Measurements from ENCODE around the gene RASSF6. TPM values are rescaled to one million over a fixed set of nuclear protein-coding genes. Genes with fewer than 3 reads are reported as not detected.
A peak's percentile ranks its signal among the peaks of the same experiment; 100 is the strongest.
"Not testable (repeated sequence)": the region's sequence is repeated elsewhere in the genome, so short reads cannot be mapped to it uniquely, and the experiment has no call there.

RASSF6 gene, protein sequence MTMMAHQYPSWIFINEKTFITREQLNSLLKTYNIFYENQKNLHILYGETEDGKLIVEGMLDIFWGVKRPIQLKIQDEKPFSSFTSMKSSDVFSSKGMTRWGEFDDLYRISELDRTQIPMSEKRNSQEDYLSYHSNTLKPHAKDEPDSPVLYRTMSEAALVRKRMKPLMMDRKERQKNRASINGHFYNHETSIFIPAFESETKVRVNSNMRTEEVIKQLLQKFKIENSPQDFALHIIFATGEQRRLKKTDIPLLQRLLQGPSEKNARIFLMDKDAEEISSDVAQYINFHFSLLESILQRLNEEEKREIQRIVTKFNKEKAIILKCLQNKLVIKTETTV
- 41.7 TPM for total RNA-seq

- peak; percentile 75 for DNase-seq (ENCODE audit: low spot score)
Observed at GRCh38 chr4:73620115-73620792, at the start of gene RASSF6. Gene RASSF6, minus strand, starts transcription at chr4:73620436. Its CDS starts 8,641 bp downstream, at chr4:73611795.

DNA sequence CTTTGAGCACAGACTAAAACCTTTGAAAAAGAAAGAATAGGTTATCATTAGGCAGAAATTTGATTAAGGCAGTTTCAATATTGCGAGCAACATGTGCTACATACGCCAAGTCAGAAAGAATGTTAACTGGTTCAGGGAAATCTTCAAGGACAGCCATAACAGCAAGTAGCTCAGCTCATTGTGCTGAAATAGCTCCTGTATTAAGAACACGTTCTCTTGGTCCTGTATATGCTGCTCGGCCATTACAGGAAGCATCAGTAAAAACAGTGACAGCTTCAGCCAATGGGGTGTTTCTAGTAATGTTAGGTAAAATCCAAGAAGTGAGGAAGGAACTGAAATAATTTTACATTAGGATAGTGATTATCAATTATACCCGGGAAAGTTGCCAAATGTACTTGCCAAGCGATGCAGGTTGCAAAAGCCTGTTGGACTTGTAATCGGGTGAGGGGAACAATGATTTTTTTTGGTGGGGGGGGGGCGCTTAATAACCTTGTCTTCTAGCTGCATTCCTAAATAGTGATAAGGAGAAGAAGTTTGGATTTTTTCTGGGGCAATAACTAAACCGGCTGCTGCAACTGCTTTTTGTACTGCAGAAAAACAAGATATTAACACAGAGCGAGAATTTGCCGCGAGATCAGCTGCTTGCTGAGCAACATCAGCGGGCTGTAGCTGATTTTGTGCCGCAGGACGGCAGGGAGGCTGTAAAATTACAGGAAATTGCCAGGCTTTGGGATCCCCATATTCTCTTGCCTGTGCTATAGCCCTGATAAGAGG, 49.4 kb upstream of the RASSF6 start:
- no peak for DNase-seq (ENCODE audit: low spot score)

DNA sequence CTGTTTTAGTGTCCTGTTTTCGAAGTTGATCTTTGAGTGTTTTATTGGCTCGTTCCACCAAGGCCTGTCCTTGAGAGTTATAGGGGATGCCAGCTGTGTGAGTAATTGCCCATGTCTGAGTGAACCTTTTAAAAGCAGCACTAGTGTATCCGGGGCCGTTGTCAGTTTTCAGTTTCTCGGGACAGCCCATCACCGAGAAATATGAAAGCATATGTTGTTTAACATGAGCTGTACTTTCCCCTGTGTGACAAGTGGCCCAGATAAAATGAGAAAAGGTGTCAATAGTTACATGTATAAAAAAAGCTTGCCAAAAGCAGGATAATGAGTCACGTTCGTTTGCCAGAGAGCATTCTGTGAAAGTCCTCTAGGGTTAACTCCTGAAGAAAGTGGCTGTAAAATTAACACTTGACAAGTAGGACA, 48.6 kb upstream of the RASSF6 start:
- DNase-seq (ENCODE audit: low spot score): no peak

- DNase-seq (ENCODE audit: low spot score): not testable (repeated sequence)
Observed at GRCh38 chr4:73665924-73666323, 45.7 kb upstream of the RASSF6 start.

- DNase-seq (ENCODE audit: low spot score): no peak
Observed at GRCh38 chr4:73664470-73664869, 44.2 kb upstream of the RASSF6 start.

DNA sequence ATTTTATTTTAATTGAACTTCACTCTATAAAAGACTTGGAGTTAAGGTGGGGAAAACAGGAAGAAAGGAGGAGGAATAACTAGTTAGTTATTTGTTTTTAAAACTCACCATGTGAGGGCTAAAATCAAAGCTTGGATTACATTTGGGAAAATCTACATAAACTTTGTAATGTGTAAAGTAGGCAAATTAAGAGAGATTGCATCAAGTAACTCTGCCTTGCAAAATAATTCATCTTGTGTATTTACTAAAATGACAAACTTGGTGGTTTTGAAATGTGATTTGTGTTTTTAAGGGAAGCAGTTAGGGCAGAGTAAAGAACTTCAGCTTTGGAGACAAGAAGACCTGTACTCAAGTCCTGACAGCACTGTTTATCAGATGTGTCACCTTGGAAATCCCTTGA, 43.3 kb upstream of the RASSF6 start:
- DNase-seq (ENCODE audit: low spot score): no peak

GRCh38 chr4:73662709-73663546, 42.7 kb upstream of the RASSF6 start:
- DNase-seq (ENCODE audit: low spot score): no peak

DNA sequence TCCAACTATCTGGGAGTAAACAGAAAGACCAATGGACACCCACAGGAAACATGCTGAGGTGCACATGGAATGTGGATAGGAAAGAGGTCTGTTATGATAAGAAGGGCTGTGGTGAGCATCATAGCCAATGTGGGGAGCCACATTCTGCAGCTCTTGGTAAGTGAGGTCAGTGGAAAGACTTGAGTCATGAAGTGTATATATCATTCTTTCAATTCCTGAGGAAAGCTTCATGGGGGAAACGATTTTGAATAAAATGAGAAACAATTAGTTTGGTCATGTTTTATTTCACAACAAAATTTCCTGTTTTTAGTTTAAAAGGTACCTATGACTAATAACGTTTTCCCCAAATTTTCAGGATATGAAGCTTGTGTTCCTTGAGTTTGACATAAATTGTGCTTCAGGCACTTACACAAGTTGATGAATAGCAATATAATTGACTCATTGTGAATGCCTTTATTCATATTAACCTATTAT, 41.4 kb upstream of the RASSF6 start:
- DNase-seq (ENCODE audit: low spot score): no peak

DNA sequence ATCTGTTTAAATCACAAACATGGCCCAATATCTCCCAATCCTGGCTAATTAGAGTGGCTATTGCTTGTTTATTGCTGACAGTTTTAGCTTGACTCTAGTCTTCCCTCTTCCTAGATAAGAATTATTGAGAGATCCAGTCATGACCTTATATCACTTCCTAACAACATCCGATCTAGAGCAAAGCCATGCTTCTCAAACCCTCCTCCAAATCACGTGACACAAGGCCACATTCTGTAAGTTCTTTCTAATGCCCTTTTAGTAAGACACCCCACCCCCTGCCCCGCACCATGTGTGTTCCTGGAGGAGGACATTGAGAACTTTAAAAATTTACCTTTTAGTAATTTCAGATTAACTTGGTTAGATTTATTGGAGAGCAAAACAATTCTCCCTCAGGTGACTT, 40.6 kb upstream of the RASSF6 start:
- no peak for DNase-seq (ENCODE audit: low spot score)

DNA sequence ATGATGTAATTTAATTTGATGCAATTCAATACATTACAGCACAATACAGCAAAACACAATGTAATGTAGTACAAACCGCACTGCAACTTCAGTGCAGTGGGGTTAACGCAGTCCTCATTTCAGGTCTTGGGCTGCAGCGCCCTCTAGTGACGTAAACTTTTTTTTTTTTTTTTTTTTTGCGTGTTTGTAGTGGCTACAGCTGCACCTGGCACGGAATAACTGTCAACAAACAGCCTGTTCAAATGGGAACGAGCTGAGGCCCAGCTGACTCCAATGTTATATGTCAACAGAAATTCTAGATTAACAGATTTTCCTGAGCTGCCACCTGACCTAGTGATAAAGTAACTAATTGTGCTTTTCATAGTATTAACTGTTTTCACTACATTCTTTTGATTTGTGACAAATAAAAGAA, 33.5 kb upstream of the RASSF6 start:
- no peak for DNase-seq (ENCODE audit: low spot score)

DNA sequence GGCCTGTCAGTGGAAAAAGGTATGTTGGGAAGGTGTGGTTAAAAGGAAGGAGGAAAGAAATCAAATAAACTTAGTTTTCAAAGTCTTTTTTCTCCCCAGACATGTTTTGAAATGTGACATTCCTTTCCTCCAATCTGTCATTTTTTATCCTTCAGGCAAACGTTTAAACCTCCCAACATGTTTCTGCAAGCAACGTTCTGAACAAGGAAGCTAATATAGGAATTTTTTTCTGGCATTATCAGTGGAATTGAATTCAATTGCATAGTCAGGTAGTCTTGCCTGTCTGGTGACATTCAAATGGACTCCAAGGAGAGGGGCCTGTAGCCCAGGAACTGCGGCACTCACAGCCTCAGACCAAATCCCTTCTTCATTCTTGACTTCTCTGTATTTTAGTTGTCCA, 30.0 kb upstream of the RASSF6 start:
- no peak for DNase-seq (ENCODE audit: low spot score)

DNA sequence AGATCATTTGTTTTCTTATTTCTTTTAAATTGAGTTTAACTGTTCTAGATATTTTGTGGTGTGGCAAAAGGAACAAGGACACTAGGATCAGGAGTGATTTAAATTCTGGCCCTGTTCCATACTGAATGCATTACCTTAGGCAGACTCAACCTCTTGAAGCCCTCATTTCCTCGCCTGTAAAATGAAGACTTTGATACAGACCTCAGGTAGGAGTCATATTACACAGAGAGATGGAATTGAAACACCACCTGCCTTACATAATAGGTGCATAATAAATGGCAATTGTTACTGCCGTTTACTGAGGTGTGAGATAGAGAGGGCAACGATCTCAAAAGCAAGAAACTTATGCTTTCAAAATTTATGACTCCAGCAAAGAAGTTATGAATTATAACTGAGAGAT, 28.2 kb upstream of the RASSF6 start:
- no peak for DNase-seq (ENCODE audit: low spot score)

DNA sequence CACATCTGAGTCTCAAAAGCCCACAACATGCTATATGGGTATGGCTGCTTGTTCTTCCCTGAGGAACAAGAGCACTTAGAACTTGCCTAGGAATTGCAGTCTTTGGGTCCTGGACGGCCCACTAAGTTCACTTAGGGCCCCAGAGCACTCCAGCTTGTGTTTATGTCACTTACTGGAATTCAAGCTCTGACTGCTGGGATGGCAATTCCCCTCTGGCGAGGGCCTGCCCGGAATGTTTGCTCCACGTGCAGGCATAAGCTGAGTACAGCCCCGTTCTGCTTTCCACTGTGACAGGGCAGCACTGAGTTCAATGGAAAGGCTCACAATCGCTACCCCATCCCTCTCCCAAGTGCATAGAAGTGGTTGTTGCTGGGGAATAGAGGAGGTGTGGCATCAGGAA, 25.9 kb upstream of the RASSF6 start:
- DNase-seq (ENCODE audit: low spot score): no peak

DNA sequence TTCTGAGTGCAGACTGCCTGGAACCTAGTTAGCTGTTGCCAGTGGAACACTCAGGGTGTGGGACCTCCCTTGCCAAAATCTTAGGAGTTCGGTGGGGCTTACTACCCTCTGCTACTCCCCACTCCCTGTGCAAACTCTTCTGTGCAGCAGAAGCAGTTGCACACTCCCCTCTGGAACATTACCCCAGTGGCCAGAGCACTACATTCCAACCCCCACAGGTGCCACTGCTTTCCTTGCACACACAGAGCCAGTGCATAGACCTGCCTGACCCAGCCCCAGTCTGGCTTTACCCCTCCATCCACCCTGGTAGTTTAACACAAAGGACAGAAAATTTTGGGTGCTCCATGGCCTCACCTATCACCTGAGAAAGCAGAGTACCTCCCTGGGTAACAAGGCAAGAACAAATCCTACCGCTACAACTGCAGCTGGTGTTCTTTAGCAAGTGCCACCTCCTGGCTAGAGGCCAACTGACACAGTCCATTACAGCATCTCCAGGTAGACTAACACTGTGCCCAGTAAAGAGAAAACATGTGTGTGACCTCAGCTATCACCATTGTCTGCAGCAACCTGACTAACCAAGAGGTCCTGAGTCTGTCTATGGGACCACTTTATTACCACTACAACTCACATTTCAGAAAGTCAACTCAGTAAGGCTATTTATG, 11.5 kb upstream of the RASSF6 start:
- DNase-seq (ENCODE audit: low spot score): no peak

DNA sequence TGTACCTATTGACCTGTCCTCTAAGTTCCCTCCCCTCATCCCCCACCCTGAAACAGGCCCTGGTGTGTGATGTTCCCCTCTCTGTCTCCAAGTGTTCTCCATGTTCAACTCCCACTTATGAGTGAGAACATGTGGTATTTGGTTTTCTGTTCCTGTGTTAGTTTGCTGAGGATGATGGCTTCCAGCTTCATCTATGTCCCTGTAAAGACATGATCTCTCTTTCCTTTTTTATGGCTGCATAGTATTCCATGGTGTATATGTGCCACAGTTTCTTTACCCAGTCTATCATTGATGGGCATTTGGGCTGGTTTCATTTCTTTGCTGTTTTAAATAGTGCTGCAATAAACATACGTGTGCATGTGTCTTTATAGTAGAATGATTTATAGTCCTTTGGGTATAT, 8.6 kb upstream of the RASSF6 start:
- DNase-seq (ENCODE audit: low spot score): not testable (repeated sequence)

DNA sequence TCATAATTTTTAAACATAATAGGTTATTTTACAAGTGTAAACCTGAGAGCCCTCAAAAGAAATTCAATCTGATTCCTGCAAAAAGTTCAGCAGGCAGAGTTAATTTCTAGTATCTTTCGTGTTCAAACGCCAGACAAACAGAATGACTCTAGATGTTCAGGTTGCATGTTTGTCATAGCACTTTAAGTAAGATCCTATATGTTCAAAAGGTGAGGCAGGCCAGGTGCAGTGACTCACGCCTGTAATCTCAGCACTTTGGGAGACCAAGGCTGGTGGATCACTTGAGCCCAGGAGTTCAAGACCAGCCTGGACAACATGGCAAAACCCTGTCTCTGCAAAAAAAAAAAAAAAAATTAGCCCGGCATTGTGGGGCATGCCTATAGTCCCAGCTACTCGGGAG, 1.1 kb upstream of the RASSF6 start:
- no peak for DNase-seq (ENCODE audit: low spot score)

DNA sequence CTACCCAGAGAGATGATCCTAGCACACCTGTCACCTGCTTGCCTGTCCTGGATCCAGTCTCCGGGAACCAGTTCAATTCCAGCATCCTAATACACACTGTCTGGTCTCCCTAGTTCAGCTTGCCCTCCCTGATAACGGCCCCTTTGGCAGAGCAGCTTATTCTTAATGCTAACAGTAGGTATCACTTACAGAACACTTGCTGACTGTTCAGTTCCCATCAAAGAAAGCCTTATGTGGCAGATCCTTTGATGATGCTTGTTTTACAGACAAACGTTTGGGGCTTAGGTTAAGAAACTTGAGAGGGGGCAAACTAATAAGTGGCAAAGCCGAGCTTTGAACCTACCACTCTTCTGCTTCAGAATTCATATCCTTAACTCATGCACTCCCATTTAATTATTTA, 890 bp downstream of the RASSF6 start:
- DNase-seq (ENCODE audit: low spot score): no peak

DNA sequence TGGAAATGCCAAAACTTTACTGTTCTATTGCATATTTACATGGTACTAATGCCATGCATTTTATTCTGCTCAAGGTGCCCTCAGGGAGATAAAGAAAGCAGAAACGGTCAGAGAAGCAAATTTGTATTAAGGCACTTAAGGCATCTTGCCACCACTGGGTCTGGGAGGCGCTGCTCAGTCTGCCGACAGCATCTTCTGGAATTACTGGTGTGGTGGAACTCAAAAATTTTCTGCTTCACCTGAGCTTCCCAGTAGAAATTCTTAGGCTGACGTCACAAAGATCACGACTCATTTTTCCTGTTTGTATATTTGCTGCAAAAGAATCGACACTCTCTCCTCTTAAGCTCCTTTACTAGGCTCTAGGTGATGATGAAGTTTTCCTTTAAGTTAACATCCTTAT, 3.0 kb downstream of the RASSF6 start:
- no peak for DNase-seq (ENCODE audit: low spot score)

GRCh38 chr4:73615613-73616012, 4.6 kb downstream of the RASSF6 start:
- peak; percentile 75 for DNase-seq (ENCODE audit: low spot score)

- no peak for DNase-seq (ENCODE audit: low spot score)
Observed at GRCh38 chr4:73614311-73614867, 5.8 kb downstream of the RASSF6 start.

DNA sequence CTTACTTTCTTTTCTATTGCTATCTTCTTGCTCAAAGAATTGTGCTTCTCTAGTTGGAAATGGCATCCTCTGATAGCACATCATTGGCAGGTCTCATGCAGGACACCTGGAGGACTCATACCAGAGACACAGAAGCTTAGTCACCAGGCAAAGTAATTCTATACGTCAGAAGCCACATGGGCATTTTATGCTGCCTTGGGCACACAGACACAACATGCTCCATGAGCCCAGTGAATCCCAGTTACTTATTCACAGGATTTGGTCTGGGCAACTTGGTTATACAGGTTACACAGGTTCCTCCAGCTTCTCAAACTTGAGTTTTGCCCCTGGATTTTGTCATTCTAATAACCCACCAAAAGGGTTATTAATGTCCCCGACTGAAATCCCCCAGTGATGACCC, 7.1 kb downstream of the RASSF6 start:
- no peak for DNase-seq (ENCODE audit: low spot score)

Measured in ureter (tissue), 1 donor.